ENCODE measurements around the gene KSR2. TPM values are rescaled to one million over a fixed set of nuclear protein-coding genes. Genes with fewer than 3 reads are reported as not detected.

Gene KSR2
- total and polyA plus RNA-seq, 10 of the 15 experiments (the other 5 are each of a cell fraction or from before 2014, with no cell fraction given): under 0.01 to 1.5 (median 0.01) TPM; not detected in 3

DNA sequence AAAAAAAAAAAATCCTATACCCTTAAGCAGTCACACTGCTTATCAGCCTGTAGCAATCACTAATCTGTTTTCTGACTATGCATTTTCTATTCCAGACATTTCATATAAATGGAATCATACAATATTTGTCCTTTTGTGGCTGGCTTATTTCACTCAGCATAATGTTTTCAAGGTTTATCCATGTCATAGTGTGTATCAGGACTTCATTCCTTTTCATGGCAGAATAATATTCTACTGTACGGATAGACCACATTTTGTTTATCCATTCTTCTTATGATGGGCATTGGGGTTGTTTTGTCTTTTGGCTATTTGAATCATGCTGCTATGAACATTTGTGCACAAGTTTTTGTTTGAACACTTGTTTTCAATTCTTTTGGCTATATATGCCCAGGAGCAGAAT is 8.6 kb upstream of the KSR2 start:
- Histone ChIP-seq H3K79me2 (ENCODE audit: control insufficient read depth, insufficient read depth, low read length) (no peaks in the 10 kb centered on the region), H3K4me1 (ENCODE audit: control insufficient read depth, insufficient read depth, low read length) (no peaks in the 10 kb centered on the region), H3K4me3 (no peak overlapping the region), H3K4me2 (ENCODE audit: control insufficient read depth, insufficient read depth) (no peak overlapping the region), H3K9me3 (replicated peaks; ENCODE audit: control insufficient read depth, insufficient read depth, low read length) (no peaks in the 10 kb centered on the region; the same call in 2 of the 3 replicates), H3K27me3 (replicated peaks in 1 of 2; ENCODE audit: control insufficient read depth in 2 of 2, insufficient read depth in 2 of 2, low read length in 1 of 2) (no peaks in the 10 kb centered on the region), H4K20me1 (ENCODE audit: control insufficient read depth, insufficient read depth) (no peaks in the 10 kb centered on the region), H3K27ac (ENCODE audit: control insufficient read depth, insufficient read depth) (no peak overlapping the region), H3K9ac (ENCODE audit: control insufficient read depth, insufficient read depth, low read length) (no peak overlapping the region), H2AFZ (ENCODE audit: control insufficient read depth, low read depth, low read length) (no peak overlapping the region), H3K36me3 (ENCODE audit: control insufficient read depth in 2 of 2, insufficient read depth in 2 of 2, low read length in 1 of 2) (no peaks in the 10 kb centered on the region)
- BruUV-seq (replicated peaks): no TSS peak
- SMC1A ChIA-PET (ENCODE audit: uncharacterized antibody, unreplicated experiment): no interaction called here
- ATAC-seq (no peak), FAIRE-seq (no peak), DNase-seq (ENCODE audit: low read depth, low spot score) (no peak)
- CTCF ChIA-PET: interaction anchor here (0.8 kb wide), 1 partner anchor 121 kb away, joined by 3 read pairs; no protein-coding TSS in a partner anchor
- TF ChIP-seq BACH1 (IDR thresholded peaks at IDR 0.05; ENCODE audit: borderline replicate concordance) (no peak), MYC (IDR thresholded peaks at IDR 0.05; ENCODE audit: insufficient read depth, insufficient read length, insufficient replicate concordance, low read length, severe bottlenecking) (no peak), RCOR1 (conservative IDR thresholded peaks at IDR 0.05; ENCODE audit: low read depth, low read length) (no peak), DPF2 (IDR thresholded peaks at IDR 0.05) (no peak), IKZF1 (conservative IDR thresholded peaks at IDR 0.05) (no peak), NFIC (IDR thresholded peaks at IDR 0.05; ENCODE audit: low read depth, low read length) (no peak), ZNF207 (IDR thresholded peaks at IDR 0.05; ENCODE audit: borderline replicate concordance) (no peak), CHD4 (IDR thresholded peaks at IDR 0.05) (no peak), ZSCAN29 (IDR thresholded peaks at IDR 0.05) (no peak), POU2F2 (IDR thresholded peaks at IDR 0.05; ENCODE audit: borderline replicate concordance, low read depth, low read length) (no peak), HDGF (IDR thresholded peaks at IDR 0.05) (no peak), POLR2AphosphoS2 (IDR thresholded peaks at IDR 0.05; ENCODE audit: low read depth, low read length) (no peak), PML (IDR thresholded peaks at IDR 0.05; ENCODE audit: low read length) (no peak), POLR2A (IDR thresholded peaks at IDR 0.05; ENCODE audit: low read depth, low read length) (no peak)
- TF ChIP-seq, protein P1, sequence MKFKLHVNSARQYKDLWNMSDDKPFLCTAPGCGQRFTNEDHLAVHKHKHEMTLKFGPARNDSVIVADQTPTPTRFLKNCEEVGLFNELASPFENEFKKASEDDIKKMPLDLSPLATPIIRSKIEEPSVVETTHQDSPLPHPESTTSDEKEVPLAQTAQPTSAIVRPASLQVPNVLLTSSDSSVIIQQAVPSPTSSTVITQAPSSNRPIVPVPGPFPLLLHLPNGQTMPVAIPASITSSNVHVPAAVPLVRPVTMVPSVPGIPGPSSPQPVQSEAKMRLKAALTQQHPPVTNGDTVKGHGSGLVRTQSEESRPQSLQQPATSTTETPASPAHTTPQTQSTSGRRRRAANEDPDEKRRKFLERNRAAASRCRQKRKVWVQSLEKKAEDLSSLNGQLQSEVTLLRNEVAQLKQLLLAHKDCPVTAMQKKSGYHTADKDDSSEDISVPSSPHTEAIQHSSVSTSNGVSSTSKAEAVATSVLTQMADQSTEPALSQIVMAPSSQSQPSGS (IDR thresholded peaks at IDR 0.05; ENCODE audit: low read length): no peak
- TF ChIP-seq, protein P2, sequence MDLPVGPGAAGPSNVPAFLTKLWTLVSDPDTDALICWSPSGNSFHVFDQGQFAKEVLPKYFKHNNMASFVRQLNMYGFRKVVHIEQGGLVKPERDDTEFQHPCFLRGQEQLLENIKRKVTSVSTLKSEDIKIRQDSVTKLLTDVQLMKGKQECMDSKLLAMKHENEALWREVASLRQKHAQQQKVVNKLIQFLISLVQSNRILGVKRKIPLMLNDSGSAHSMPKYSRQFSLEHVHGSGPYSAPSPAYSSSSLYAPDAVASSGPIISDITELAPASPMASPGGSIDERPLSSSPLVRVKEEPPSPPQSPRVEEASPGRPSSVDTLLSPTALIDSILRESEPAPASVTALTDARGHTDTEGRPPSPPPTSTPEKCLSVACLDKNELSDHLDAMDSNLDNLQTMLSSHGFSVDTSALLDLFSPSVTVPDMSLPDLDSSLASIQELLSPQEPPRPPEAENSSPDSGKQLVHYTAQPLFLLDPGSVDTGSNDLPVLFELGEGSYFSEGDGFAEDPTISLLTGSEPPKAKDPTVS (IDR thresholded peaks at IDR 0.05; ENCODE audit: low read depth, low read length): no peak
- TF ChIP-seq, protein P3, sequence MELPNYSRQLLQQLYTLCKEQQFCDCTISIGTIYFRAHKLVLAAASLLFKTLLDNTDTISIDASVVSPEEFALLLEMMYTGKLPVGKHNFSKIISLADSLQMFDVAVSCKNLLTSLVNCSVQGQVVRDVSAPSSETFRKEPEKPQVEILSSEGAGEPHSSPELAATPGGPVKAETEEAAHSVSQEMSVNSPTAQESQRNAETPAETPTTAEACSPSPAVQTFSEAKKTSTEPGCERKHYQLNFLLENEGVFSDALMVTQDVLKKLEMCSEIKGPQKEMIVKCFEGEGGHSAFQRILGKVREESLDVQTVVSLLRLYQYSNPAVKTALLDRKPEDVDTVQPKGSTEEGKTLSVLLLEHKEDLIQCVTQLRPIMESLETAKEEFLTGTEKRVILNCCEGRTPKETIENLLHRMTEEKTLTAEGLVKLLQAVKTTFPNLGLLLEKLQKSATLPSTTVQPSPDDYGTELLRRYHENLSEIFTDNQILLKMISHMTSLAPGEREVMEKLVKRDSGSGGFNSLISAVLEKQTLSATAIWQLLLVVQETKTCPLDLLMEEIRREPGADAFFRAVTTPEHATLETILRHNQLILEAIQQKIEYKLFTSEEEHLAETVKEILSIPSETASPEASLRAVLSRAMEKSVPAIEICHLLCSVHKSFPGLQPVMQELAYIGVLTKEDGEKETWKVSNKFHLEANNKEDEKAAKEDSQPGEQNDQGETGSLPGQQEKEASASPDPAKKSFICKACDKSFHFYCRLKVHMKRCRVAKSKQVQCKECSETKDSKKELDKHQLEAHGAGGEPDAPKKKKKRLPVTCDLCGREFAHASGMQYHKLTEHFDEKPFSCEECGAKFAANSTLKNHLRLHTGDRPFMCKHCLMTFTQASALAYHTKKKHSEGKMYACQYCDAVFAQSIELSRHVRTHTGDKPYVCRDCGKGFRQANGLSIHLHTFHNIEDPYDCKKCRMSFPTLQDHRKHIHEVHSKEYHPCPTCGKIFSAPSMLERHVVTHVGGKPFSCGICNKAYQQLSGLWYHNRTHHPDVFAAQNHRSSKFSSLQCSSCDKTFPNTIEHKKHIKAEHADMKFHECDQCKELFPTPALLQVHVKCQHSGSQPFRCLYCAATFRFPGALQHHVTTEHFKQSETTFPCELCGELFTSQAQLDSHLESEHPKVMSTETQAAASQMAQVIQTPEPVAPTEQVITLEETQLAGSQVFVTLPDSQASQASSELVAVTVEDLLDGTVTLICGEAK (IDR thresholded peaks at IDR 0.05; ENCODE audit: borderline replicate concordance): no peak
- intact Hi-C loops (cut with micrococcal nuclease; ENCODE audit: unreplicated experiment): no loop called here
- RAD21 ChIA-PET (ENCODE audit: unreplicated experiment): no interaction called here
- 100% methylated on average over 1 of the region's 1 CpG for WGBS (ENCODE audit: insufficient coverage, insufficient replicate concordance, low lambda C conversion rate, missing lambda C conversion rate)
- in situ Hi-C loops (cut with MboI): no loop called here
- POLR2A ChIA-PET: no interaction called here

Data from GM12878 (cell line).